T47D (cell line): ENCODE results near the gene FSTL4.

Experiments used
- DNase-seq, 2 experiments: peaks; one replicate each; pipeline versions ENCODE4 v3.0.0 to v3.0.0-alpha.2; 2011 to 2012; ENCODE audit warnings: low read depth in 1 of 2, low spot score in 1 of 2
- JUND ChIP-seq: IDR thresholded peaks from 2 replicates; pipeline ENCODE4 v1.6.1; 2012; ENCODE audit warnings: low read depth
- in situ Hi-C: cut with HindIII; loops from 2 replicates; pipeline ENCODE4 v1.10.0; 2016; ENCODE audit warnings: low sequenced_read_pairs, low pct_unique_long_range_greater_than_20kb

The FSTL4 gene

GRCh38 chr5:133638436-133638835, 26.1 kb upstream of the FSTL4 start:
- no peak for TF ChIP-seq JUND
- in situ Hi-C loops = no loop called here
- DNase-seq = no peak

GRCh38 chr5:133637206-133637605, 24.9 kb upstream of the FSTL4 start:
- in situ Hi-C loops = no loop called here
- DNase-seq = no peak
- no peak for TF ChIP-seq JUND

- no peak for TF ChIP-seq JUND
- in situ Hi-C loops = no loop called here
- DNase-seq = no peak
Observed at GRCh38 chr5:133635051-133635450, 22.7 kb upstream of the FSTL4 start.

GRCh38 chr5:133627180-133627579, 14.8 kb upstream of the FSTL4 start:
- TF ChIP-seq JUND = no peak
- in situ Hi-C loops = no loop called here
- DNase-seq = no peak

GRCh38 chr5:133624316-133624715, 12.0 kb upstream of the FSTL4 start:
- DNase-seq = no peak
- in situ Hi-C loops = no loop called here
- TF ChIP-seq JUND = no peak

DNA sequence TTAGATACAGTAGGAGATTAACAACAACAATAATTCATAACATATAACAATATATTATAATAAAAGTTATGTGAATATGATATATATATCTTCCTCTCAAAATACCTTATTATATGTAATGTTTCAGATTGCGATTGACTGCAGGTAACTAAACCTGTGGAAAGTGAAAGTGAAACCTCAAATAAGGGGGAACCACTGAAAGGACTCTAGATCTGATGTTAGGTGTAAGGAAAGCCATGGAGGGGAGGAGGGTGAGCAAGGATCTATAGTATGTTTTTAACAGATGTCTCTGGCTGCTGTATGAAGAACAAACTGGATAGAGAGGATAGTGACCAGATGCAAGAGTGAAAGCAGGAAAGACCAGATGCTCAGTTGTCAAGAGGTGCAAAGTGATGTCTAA, 5.8 kb upstream of the FSTL4 start:
- no peak for DNase-seq
- TF ChIP-seq JUND = no peak
- in situ Hi-C loops = no loop called here

GRCh38 chr5:133613743-133614142, 1.4 kb upstream of the FSTL4 start:
- DNase-seq = no peak
- no peak for TF ChIP-seq JUND
- in situ Hi-C loops = no loop called here

DNA sequence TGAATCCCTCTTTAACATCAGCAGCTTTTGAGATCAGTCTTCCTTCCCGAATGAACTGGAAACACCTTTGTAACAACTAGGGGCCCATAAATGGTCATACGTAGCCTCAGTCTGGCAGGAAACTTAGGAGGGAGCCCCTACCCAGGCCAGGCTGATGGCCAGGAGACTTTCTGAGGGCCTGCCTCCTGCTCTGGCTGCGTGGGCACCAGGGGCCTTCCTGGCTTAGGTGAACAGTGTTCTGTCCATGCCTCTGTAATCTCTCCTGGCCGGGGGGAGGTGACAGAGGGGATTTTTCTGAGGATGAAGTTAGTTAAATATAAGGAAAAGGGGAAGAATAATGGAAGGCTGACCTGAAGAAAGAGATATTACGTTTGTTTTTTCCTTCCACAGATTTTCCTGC, 843 bp upstream of the FSTL4 start:
- in situ Hi-C loops = no loop called here
- no peak for DNase-seq
- TF ChIP-seq JUND = no peak

DNA sequence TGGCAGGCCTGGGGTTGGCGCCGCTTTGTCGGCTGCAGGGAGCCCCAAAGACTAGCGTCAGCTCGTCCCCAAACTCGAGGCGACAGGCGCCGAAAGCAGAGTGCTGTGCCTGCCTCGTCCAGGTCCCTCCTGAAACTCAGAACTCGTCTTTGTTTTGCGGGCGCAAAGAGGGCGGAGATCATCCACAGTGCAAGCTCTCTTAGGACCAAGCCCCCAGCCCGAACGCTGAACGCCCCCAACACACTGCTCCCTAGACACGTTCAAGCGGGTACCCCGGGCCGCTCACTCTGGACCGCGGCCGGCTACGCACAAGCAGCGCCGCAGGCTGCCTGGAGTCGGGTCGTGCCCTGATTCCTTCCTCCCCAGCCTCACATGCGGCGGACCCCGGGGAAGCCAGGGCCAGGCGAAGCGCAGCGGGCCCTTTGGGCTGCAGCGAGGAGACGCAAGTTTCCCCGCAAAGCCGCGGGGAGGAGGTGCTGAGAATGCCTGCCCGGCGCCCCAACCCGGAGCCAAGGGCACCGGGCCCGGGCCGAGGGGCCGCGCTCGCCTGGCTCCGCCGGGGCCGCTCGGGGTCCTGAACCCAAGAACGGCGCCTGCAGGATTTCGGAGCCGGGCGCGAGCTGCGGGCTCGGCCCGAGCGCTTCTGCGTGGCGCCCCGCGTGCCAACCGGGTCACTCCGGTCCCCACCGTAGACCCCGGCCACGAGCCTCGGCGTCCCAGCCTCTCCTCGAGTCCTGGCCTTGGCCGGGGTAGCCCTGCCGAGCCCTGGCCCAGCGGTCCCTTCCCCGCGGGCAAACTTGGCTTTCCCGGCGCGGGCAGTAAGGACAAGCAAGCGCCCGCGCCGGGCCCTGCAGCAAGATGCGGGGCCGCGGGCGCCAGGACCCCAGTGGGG, 738 bp downstream of the FSTL4 start:
- no peak for DNase-seq
- TF ChIP-seq JUND = no peak
- in situ Hi-C loops = no loop called here

DNA sequence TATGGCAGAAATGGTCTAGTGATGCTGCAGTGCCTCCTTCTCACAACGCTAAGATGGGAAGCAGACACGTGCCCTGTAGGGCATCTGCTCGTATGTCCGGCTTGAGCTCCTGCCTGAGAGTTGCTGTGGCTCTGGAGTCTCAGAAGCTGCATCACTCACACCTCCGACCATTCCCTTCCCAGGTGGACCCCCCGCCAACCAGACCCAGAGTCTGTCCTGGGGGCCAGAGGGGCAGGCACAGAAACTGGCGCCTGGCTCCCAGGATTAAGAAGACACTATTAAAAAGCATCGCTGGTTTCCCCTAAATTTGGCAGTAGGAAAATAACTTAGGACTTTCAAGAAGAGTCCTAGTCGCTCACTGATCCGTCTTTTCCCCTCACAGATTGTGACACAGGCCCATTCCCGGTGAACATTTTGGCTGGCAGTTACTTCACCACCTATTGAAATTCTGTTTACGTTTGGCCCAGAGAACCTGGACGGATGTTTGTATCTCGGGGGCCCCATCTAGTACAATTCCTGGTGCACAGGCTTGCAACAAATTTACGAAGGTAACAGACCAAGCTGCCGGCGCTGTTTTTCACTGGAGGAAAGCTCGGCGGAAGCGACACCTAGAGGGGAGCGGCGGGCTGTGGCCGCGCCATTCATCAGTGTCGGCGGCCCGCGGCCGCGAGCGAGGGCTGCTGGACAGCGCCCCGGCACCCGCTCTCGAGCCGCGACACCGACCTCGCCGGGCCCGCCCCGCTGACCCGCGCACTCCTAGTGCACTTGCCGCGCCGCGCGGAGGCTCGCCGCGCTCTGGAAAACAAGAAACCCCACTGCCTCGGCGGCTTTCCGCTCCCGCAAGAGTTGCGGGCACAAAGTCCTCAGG, 1.6 kb downstream of the FSTL4 start:
- DNase-seq = peak; percentile 87
- in situ Hi-C loops = no loop called here
- TF ChIP-seq JUND = no peak

GRCh38 chr5:133607451-133607850, 4.9 kb downstream of the FSTL4 start:
- DNase-seq = no peak
- TF ChIP-seq JUND = no peak
- in situ Hi-C loops = no loop called here

- no peak for DNase-seq
- TF ChIP-seq JUND = no peak
- in situ Hi-C loops = no loop called here
Observed at GRCh38 chr5:133606835-133607234, 5.5 kb downstream of the FSTL4 start.

DNA sequence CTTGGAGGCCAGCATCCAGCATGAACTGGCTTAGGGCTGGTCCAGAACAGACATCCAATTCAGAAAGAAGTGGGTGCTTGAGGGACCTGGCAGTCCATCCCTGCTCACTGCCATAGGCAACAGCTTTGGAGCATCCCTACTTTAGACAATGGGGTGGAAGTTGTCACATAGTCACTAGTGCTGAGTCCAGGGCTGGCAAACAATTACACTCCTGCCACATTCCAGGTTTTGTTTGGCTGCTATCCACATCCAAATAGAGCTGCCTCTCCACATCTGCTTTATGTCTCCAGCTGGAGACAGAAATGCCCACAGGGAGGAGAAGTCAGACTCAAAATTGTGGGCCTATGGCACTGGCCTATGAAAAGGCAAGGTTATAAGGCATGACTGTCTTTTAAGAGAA, 7.0 kb downstream of the FSTL4 start:
- no peak for DNase-seq
- in situ Hi-C loops = no loop called here
- no peak for TF ChIP-seq JUND
